NCI-H2196 treated with DMSO at 0.1 percent for 48 hours (cell line): Measurements from ENCODE around the gene TMEM123.

Experiments
- DNase-seq: peaks from one replicate; lab custom pipeline; 2025; ENCODE audit not compliant: unreplicated experiment; lab: John Stamatoyannopoulos, UW

The TMEM123 gene

GRCh38 chr11:102426570-102426969 lies 26.0 kb downstream of the TMEM123 start:
- DNase-seq = no peak

DNA sequence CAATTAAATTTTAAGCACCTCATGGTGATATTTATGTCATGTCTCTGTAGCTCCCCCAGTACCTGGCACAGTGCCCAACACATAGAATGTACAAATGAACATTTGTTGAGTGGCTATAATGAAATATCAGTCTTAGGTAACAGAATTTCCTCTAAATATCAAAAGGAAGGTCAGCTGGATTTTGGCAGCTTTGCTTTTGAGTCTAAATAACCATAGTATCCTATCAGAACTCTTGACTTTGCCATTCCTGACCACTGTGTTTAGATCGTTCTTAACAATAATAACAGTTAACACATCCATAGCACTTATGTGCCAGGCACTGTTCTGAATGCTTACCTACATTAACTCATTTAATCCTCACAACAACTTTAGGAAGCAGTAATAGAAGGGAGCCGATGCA lies 26.6 kb downstream of the TMEM123 start:
- DNase-seq = no peak

GRCh38 chr11:102423936-102424335 lies 28.6 kb downstream of the TMEM123 start:
- no peak for DNase-seq

DNA sequence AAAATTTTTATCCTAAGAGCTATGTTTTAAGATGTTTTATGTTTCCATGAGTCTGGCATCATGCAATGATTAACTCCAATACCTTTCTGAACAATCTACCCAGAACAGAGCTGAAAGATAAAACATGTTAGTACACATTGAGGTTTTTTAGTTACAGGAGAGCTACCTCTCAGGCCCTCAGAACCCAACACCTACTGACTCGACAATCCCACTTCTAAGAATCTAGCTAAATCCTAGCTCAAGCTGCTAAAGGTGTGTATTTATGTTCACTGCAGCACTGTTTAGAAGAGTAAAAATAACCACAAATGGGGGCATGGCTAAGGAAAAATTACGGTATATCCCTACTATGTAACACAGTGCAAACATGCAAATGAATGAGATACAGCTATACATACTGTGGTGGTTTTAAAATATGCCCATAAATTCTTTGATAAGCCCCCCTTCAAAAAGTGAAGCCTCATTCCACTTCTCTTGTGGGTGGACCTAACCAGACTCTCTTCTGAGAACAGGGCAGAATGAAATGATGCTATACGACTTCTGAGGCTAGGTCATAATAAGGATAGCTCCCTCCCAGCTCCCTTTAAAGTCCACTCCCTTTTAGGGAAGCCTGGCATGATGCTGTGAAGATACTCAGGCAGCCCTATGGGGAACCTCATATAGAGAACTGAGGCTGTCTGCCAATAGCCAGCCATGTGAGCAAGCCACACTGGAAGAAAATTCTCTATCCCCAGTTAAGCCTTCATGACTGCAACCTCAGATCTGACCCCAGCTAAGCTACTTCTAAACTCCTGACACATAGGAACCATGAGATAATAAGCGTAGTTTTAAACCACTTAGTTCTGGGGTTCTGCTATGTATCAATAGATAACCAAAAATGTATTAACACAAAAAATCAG lies 29.5 kb downstream of the TMEM123 start:
- no peak for DNase-seq

- DNase-seq = no peak
These were observed 31.3 kb downstream of the TMEM123 start for GRCh38 chr11:102421261-102421660.

DNA sequence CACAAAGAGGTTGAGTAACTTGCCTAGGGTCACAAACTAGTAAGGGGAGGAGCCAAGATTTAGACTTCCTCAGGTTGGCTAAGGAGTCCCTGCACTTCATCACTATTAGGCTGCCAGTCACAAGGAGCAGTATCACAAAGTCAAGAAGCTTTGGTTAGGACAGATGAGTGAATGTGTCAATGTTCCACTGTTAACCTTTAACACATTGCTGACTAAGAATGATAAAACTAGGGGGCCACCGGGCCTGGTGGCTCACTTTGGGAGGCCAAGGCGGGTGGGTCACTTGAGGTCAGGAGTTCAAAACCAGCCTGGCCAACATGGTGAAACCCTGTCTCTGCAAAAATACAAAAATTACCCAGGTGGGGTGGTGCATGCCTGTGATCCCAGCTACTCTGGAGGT lies 32.0 kb downstream of the TMEM123 start:
- no peak for DNase-seq

DNA sequence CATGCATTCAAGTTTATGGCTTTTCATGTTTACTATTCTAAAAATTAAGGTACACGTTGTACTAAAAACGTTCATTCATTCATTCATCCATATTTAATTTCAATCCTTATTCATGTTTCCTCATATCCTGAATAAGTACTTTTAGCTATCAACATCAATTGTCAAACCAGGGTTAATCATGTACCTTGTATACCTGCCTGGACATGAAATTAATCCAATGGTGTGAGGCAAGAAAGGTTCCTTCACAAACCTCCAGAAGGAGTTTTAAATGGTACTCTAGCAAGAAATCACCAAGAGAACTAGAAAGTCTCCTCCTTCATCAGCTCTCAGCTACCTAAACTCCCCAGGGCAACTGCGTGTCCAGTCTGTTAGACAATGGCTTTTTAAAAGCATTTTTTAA lies 33.4 kb downstream of the TMEM123 start:
- DNase-seq = no peak

GRCh38 chr11:102416976-102417375 lies 35.6 kb downstream of the TMEM123 start:
- DNase-seq = no peak

GRCh38 chr11:102415304-102415916 lies 37.2 kb downstream of the TMEM123 start:
- no peak for DNase-seq

- DNase-seq = no peak
These were observed 38.0 kb downstream of the TMEM123 start for GRCh38 chr11:102414559-102414958.

- no peak for DNase-seq
These were observed 39.1 kb downstream of the TMEM123 start for GRCh38 chr11:102413497-102413896.

DNA sequence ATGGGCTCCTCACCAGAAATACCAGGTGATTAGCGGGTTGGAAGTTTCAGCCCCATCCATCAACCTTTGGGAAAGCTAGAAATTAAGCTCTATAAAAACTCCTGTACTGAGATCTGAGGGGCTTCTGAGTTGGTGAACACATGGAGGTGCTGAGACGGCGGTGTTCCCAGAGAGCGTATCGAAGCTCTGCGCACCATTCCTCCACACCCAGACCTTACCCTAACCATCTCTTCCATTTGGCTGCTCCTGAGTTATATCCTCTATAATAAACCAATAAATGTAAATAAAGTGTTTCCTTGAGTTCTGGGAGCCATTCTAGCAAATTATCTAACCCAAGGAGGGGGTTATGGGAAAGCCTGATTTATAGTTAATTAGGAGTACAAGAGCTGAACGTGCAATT lies 41.4 kb downstream of the TMEM123 start:
- no peak for DNase-seq

- no peak for DNase-seq
These were observed 42.2 kb downstream of the TMEM123 start for GRCh38 chr11:102410382-102410784.

GRCh38 chr11:102408339-102408738 lies 44.2 kb downstream of the TMEM123 start:
- no peak for DNase-seq

DNA sequence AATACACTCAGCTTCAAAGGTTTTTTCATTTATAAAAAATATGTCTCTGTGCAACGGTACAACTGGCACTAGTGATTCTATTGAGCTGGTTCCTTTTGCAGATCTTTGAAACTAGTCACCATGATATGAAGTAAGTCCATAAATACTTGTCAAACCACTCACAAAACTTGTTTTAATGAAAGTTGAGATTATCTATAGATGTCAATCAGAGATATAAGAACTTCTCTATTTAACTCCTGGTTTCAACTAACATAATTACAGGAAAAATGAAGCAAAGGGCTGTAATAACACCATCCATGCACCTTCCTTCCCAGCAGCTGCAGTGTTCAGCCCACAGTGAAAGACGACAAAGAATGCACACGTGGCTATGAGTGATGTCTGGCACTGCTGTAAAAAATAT lies 44.7 kb downstream of the TMEM123 start:
- no peak for DNase-seq

DNA sequence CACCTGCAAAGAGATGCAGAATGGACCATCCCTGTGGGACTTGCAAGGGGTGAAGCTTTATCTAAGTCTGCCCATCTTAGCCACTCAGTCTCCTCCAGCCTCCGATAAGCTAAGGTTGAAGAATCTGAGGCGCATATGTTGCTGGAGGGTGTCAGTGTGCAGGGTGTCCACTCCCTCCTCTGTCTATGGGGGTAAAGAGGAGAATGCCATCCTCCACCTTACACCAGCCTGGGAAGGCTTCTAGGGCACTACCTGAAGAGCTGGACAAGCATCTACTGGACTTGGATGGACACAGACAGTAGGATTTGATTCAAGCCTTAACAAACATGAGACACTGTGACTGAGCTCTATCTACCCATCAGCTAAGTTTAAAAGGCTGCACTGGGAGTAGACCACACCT lies 46.5 kb downstream of the TMEM123 start:
- DNase-seq = no peak

DNA sequence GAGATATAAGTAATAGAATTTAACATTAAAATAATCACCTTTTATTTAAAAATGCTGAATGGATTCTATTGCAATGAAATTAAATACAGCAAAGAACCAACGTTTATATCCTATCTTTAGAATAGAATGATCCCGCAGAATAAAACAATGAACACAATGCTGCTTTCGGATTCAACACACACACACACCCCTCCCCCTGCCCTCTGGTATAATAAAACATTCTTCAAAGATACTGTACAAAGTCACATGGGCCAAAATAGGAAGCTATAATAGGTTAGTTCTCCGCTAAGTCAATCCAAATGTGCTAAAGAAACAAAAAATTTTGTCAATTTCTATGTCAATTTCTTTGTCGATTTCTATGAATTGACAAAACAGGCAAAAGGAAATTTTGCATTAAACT lies 47.1 kb downstream of the TMEM123 start:
- no peak for DNase-seq

DNA sequence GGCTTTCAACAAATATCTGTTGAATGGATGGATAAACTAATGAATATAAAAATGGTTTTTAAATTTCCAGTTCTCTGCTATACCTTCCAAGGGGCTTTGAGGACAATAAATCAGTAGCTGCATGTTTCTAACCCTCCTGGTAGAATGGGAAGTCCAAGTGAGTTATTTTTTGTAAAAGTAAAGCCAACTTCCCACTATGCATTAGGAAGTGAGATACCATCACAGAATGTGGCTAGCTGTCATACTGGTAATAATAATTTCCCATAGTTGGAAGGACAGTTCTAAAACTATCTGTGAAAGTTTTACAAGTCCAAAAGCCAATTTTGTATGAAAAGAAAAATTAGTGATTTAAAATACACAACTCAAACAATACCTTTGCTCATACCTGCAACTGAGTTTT lies 50.0 kb downstream of the TMEM123 start:
- no peak for DNase-seq

- DNase-seq = no peak
These were observed 50.7 kb downstream of the TMEM123 start for GRCh38 chr11:102401905-102402304.

- no peak for DNase-seq
These were observed 52.0 kb downstream of the TMEM123 start for GRCh38 chr11:102400603-102401002.

GRCh38 chr11:102399189-102399588 lies 53.4 kb downstream of the TMEM123 start:
- DNase-seq = no peak

DNA sequence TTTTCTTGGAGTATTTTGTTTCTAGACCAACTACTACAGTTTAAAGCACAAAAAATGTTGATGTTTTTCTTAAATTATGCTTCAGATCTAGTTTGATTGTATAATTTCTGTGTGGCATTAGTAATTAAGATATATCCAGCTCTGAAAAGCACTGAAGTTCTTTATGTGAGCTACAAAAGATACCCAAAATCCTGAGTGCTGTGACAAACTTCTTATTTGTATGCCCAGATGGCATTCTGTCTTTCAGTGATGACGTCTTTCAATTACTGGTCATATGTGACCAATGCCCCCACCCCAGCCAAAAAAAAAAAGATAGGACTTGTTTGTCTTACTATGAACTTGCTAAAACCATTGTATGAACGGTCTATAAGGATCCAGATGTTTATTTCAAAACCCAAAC lies 54.3 kb downstream of the TMEM123 start:
- no peak for DNase-seq
